Mesenchymal stem cell (in vitro differentiated cells and primary cell): ENCODE results near the gene STARD8.

Source experiments
- DNase-seq: peaks from one replicate; pipeline ENCODE4 v3.0.0-alpha.2; 2013
- H2AFZ ChIP-seq: one replicate; pipeline ENCODE4 v1.6.1; 2013; ENCODE audit warnings: low read depth, mild to moderate bottlenecking, control low read depth, inconsistent platforms, low read length, moderate library complexity
- H2AK5ac ChIP-seq: 2 replicates; pipeline ENCODE4 v1.6.1; 2013; ENCODE audit warnings: low read length, moderate library complexity, mild to moderate bottlenecking, inconsistent platforms; ENCODE audit not compliant: severe bottlenecking
- H2BK120ac ChIP-seq: one replicate; pipeline ENCODE4 v1.6.1; 2013; ENCODE audit warnings: low read depth, mild to moderate bottlenecking, inconsistent platforms, low read length, moderate library complexity
- H2BK12ac ChIP-seq, 2 experiments: one replicate each; pipeline ENCODE4 v1.6.1; 2013; ENCODE audit warnings: inconsistent platforms in 2 of 2, low read length in 2 of 2, mild to moderate bottlenecking in 2 of 2, moderate library complexity in 2 of 2, control low read depth in 1 of 2
- H2BK15ac ChIP-seq: one replicate; pipeline ENCODE4 v1.6.1; 2013; ENCODE audit warnings: mild to moderate bottlenecking, low read depth, inconsistent platforms; ENCODE audit not compliant: poor library complexity, severe bottlenecking
- H2BK5ac ChIP-seq: 2 replicates; pipeline ENCODE4 v1.6.1; 2013; ENCODE audit warnings: low read depth, mild to moderate bottlenecking, low read length, control low read depth, inconsistent platforms; ENCODE audit not compliant: poor library complexity, severe bottlenecking
- H3K14ac ChIP-seq, 2 experiments: one replicate each; pipeline ENCODE4 v1.6.1; 2013; ENCODE audit warnings: inconsistent platforms in 2 of 2, low read length in 2 of 2, control low read depth in 1 of 2, mild to moderate bottlenecking in 1 of 2, moderate library complexity in 1 of 2
- H3K18ac ChIP-seq, 2 experiments: one replicate each; pipeline ENCODE4 v1.6.1; 2013; ENCODE audit warnings: inconsistent platforms in 2 of 2, low read length in 2 of 2, control low read depth in 1 of 2, low read depth in 1 of 2, mild to moderate bottlenecking in 1 of 2
- H3K23ac ChIP-seq, 2 experiments: one replicate each; pipeline ENCODE4 v1.6.1; 2013; ENCODE audit warnings: inconsistent platforms in 2 of 2, low read length in 2 of 2, mild to moderate bottlenecking in 2 of 2, moderate library complexity in 2 of 2, control low read depth in 1 of 2
- H3K27ac ChIP-seq: 2 replicates; pipeline ENCODE4 v1.5.1; 2013; ENCODE audit warnings: mild to moderate bottlenecking, moderate library complexity, low read length, control low read depth, inconsistent platforms; ENCODE audit not compliant: poor library complexity, severe bottlenecking
- H3K27me3 ChIP-seq, 2 experiments: 2 replicates each; pipeline versions ENCODE4 v1.6.1 to v1.7.0; 2013; ENCODE audit warnings: low read length in 2 of 2, mild to moderate bottlenecking in 2 of 2, moderate library complexity in 2 of 2, control low read depth in 1 of 2, inconsistent platforms in 1 of 2; ENCODE audit not compliant: control insufficient read depth in 1 of 2, insufficient read depth in 1 of 2
- H3K36me3 ChIP-seq, 2 experiments: 2 replicates each; pipeline versions ENCODE4 v1.6.1 to v1.7.0; 2013; ENCODE audit warnings: low read length in 2 of 2, control low read depth in 1 of 2, inconsistent platforms in 1 of 2, low read depth in 1 of 2, mild to moderate bottlenecking in 1 of 2; ENCODE audit not compliant: insufficient read depth in 2 of 2, control insufficient read depth in 1 of 2
- H3K4ac ChIP-seq, 2 experiments: one replicate each; pipeline ENCODE4 v1.6.1; 2013; ENCODE audit warnings: inconsistent platforms in 2 of 2, low read length in 2 of 2, mild to moderate bottlenecking in 2 of 2, moderate library complexity in 2 of 2, control low read depth in 1 of 2, low read depth in 1 of 2
- H3K4me1 ChIP-seq: 2 replicates; pipeline ENCODE4 v1.6.1; 2013; ENCODE audit warnings: low read depth, low read length, control low read depth; ENCODE audit not compliant: control insufficient read depth, insufficient read depth
- H3K4me2 ChIP-seq: 2 replicates; pipeline ENCODE4 v1.6.1; 2013; ENCODE audit warnings: low read length, mild to moderate bottlenecking, inconsistent platforms; ENCODE audit not compliant: poor library complexity, severe bottlenecking
- H3K4me3 ChIP-seq, 2 experiments: 2 replicates each; pipeline versions ENCODE4 v1.5.1 to v1.7.0; 2013; ENCODE audit warnings: low read length in 2 of 2, mild to moderate bottlenecking in 2 of 2, control low read depth in 1 of 2, low read depth in 1 of 2; ENCODE audit not compliant: insufficient read depth in 1 of 2
- H3K79me1 ChIP-seq: replicated peaks from 2 replicates; pipeline ENCODE4 v1.6.1; 2013; ENCODE audit warnings: mild to moderate bottlenecking, control low read depth, low read length, inconsistent platforms; ENCODE audit not compliant: poor library complexity, severe bottlenecking
- H3K9ac ChIP-seq: 2 replicates; pipeline ENCODE4 v1.7.0; 2013; ENCODE audit warnings: mild to moderate bottlenecking, low read length, moderate library complexity
- H3K9me3 ChIP-seq: 2 replicates; pipeline ENCODE4 v1.7.0; 2013; ENCODE audit warnings: mild to moderate bottlenecking, low read length; ENCODE audit not compliant: control insufficient read depth
- H4K8ac ChIP-seq: one replicate; pipeline ENCODE4 v1.6.1; 2013; ENCODE audit warnings: inconsistent platforms, mild to moderate bottlenecking, low read length, moderate library complexity
- H4K91ac ChIP-seq: one replicate; pipeline ENCODE4 v1.6.1; 2013; ENCODE audit warnings: mild to moderate bottlenecking, low read length, inconsistent platforms
- WGBS: methylation state at CpG from one replicate; pipeline ENCODE4 v1.1.7; 2013; ENCODE audit warnings: mixed read lengths; 5-methylcytosine and 5-hydroxymethylcytosine counted together

Gene STARD8

DNA sequence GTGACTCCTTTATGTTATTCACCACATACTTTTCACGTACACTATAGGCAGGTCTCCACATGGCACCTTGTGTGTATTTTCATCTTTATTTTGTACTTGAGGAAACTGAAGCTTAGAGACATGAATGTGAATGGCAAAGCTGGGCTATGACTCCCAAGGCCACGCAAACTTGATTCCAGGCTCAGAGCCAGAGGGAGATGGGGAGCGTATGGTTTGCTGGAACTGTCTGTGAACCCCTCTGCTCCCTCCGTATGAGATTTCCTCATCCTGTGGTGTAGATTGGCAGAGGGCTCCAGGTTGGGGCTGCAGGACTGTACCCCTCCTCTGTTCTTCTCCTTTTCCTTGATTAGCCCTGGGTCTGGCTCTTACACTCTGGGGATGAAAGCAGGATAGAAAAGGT lies 16.1 kb upstream of the STARD8 start:
- H4K8ac ChIP-seq, result no peak overlapping the region

DNA sequence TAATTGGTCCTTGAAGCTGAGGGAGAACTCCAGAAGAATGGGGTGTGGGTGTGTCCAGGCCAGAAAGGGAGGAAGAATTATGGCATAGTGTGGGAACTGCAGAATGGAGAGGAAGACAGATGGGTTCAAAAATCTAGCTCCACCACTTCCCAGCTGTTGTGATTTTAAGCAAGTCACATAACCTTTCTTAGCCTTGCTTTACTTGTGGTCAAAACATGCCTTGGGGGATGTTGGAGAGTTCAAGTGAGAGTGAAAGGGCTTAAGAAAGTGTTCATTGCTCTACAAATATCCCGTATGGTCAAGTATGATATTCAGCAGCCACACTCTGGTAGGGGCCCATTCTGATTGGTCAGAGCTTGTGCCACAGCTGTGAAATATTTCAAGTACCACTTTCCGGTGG lies 15.0 kb upstream of the STARD8 start:
- Histone ChIP-seq H3K79me1 (no peaks in the 10 kb centered on the region), H3K14ac (no peak overlapping the region), H2AK5ac (no peak overlapping the region), H3K9ac (no peak overlapping the region), H3K9me3 (no peaks in the 10 kb centered on the region), H3K4me2 (no peak overlapping the region), H4K8ac (no peak overlapping the region), H2BK5ac (no peak overlapping the region), H3K4ac (no peak overlapping the region), H3K27me3 (peaks cover 0 to 46% of the 10 kb centered on the region in 2 experiments), H2BK120ac (no peak overlapping the region), H2AFZ (no peak overlapping the region), H2BK12ac (no peak overlapping the region), H3K23ac (no peak overlapping the region), H3K18ac (no peak overlapping the region), H3K4me3 (no peak overlapping the region), H3K4me1 (no peaks in the 10 kb centered on the region), H3K36me3 (no peaks in the 10 kb centered on the region), H4K91ac (no peak overlapping the region), H3K27ac (no peak overlapping the region), H2BK15ac (no peak overlapping the region)
- 75% methylated on average over 1 of the region's 2 CpGs for WGBS
- DNase-seq, result no peak

More for the DNA sequence above, 16.1 kb upstream of the STARD8 start:
- Histone ChIP-seq H3K79me1 (no peaks in the 10 kb centered on the region), H3K23ac (no peak overlapping the region), H3K4ac (no peak overlapping the region), H2AFZ (no peak overlapping the region), H3K36me3 (no peaks in the 10 kb centered on the region), H4K91ac (no peak overlapping the region), H3K14ac (no peak overlapping the region), H3K9me3 (no peaks in the 10 kb centered on the region), H3K18ac (no peak overlapping the region), H3K4me1 (no peaks in the 10 kb centered on the region), H3K27me3 (peaks cover 0 to 40% of the 10 kb centered on the region in 2 experiments), H2BK5ac (no peak overlapping the region), H2AK5ac (no peak overlapping the region), H2BK15ac (no peak overlapping the region), H3K27ac (no peak overlapping the region), H3K9ac (no peak overlapping the region), H2BK120ac (no peak overlapping the region), H3K4me3 (no peak overlapping the region), H2BK12ac (no peak overlapping the region), H3K4me2 (no peak overlapping the region)
- DNase-seq, result no peak
- WGBS, result 88% methylated on average over 1 of the region's 4 CpGs

DNA sequence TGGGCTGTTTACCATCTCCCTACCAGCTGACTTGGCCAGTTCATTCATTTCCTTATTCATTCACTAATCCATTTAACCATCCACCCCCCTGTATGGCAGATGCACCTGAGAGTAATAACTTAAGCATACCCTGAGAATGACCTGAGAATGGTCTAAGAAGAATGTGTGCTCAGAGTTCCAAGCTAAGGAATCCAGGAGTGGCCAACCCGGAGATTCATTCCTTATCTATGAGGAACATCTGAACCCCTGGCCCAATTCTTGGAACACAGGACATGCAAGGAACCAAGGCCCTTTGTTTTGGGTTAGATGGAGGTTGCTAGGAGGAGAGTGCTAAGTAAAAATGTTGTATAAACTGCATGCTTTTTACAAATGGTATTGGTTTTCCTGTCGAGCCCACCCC lies 13.5 kb upstream of the STARD8 start:
- Histone ChIP-seq H3K18ac (no peak overlapping the region), H3K4me2 (no peak overlapping the region), H3K9ac (no peak overlapping the region), H3K9me3 (no peaks in the 10 kb centered on the region), H3K79me1 (no peaks in the 10 kb centered on the region), H3K23ac (no peak overlapping the region), H2BK120ac (no peak overlapping the region), H3K36me3 (no peaks in the 10 kb centered on the region), H3K4me3 (no peak overlapping the region), H3K4ac (no peak overlapping the region), H4K8ac (no peak overlapping the region), H2AK5ac (no peak overlapping the region), H2BK15ac (no peak overlapping the region), H4K91ac (no peak overlapping the region), H2AFZ (no peak overlapping the region), H3K14ac (no peak overlapping the region), H3K4me1 (no peaks in the 10 kb centered on the region), H2BK5ac (no peak overlapping the region), H2BK12ac (no peak overlapping the region), H3K27ac (no peak overlapping the region), H3K27me3 (peaks cover 0 to 44% of the 10 kb centered on the region in 2 experiments)
- WGBS, result no CpG with 5 or more reads among the region's 2 CpGs
- DNase-seq, result no peak

DNA sequence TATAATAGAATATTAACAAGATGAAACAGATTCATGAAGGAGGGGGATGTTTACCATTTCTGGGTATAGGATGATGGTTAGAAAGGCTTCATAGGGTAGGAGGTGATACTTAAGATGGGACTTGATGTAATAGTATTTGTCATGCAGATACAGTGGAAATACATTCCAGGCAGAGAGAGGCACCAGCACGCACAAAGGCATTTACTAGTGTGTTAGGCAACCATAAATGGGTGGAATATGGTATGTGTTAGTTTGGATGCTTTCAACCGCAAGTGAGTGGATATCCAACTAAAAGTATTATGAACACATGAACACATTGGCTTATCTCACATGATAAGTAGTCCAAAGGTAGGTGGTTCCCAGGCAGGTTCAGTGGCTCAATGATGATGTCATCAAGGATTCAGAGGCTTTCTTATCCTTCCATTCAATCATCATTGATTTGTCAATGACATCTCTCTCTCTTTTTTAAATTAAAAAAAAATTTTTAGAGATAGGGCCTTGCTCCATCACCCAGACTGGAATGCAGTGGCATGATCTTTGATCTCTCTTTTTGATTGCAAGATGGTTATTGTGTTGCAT lies 12.7 kb upstream of the STARD8 start:
- Histone ChIP-seq H2BK12ac (no peak overlapping the region), H3K9me3 (no peaks in the 10 kb centered on the region), H3K4me3 (no peak overlapping the region), H2AFZ (no peak overlapping the region), H2BK5ac (no peak overlapping the region), H4K8ac (no peak overlapping the region), H3K18ac (no peak overlapping the region), H3K79me1 (no peaks in the 10 kb centered on the region), H2AK5ac (no peak overlapping the region), H2BK15ac (no peak overlapping the region), H3K4me2 (no peak overlapping the region), H3K14ac (no peak overlapping the region), H3K36me3 (no peaks in the 10 kb centered on the region), H2BK120ac (no peak overlapping the region), H3K9ac (no peak overlapping the region), H3K4ac (no peak overlapping the region), H3K27ac (no peak overlapping the region), H4K91ac (no peak overlapping the region), H3K27me3 (peaks cover 0 to 44% of the 10 kb centered on the region in 2 experiments), H3K4me1 (no peaks in the 10 kb centered on the region), H3K23ac (no peak overlapping the region)
- WGBS, result no CpG with 5 or more reads among the region's 2 CpGs
- DNase-seq, result no peak
